Uterus (tissue), 2 donors: ENCODE results near the gene USP4.

Experiments used
- POLR2A ChIP-seq, 2 donors: fragments of 450-650 bp; IDR thresholded peaks; one replicate each; pipeline ENCODE4 v1.6.1; 2016; ENCODE audit warnings: antibody characterized with exemption in 2 of 2, mild to moderate bottlenecking in 1 of 2, moderate library complexity in 1 of 2
- TF ChIP-seq, protein P1 (sequence below), 4 experiments: fragments of 200-600 bp in 2 of 4; fragments of 450-650 bp in 2 of 4; sonication (generic) in 2 of 4; IDR thresholded peaks; one replicate each; pipeline ENCODE4 v1.5.1; 2016 to 2019; ENCODE audit warnings: antibody characterized with exemption in 4 of 4, mild to moderate bottlenecking in 2 of 4, moderate library complexity in 1 of 4

- TF ChIP-seq, protein P1, sequence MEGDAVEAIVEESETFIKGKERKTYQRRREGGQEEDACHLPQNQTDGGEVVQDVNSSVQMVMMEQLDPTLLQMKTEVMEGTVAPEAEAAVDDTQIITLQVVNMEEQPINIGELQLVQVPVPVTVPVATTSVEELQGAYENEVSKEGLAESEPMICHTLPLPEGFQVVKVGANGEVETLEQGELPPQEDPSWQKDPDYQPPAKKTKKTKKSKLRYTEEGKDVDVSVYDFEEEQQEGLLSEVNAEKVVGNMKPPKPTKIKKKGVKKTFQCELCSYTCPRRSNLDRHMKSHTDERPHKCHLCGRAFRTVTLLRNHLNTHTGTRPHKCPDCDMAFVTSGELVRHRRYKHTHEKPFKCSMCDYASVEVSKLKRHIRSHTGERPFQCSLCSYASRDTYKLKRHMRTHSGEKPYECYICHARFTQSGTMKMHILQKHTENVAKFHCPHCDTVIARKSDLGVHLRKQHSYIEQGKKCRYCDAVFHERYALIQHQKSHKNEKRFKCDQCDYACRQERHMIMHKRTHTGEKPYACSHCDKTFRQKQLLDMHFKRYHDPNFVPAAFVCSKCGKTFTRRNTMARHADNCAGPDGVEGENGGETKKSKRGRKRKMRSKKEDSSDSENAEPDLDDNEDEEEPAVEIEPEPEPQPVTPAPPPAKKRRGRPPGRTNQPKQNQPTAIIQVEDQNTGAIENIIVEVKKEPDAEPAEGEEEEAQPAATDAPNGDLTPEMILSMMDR (IDR thresholded peaks at IDR 0.05): no peak
- no peak for TF ChIP-seq POLR2A (IDR thresholded peaks at IDR 0.05)
These were observed 86.3 kb downstream of the USP4 start for GRCh38 chr3:49253512-49253911.
